Fibroblast of pulmonary artery (primary cell): ENCODE results near the gene LRRTM3.

Source experiments
- DNase-seq: peaks from one replicate; pipeline ENCODE4 v3.0.0-alpha.2; 2010; ENCODE audit warnings: low read depth
- H3K4me3 ChIP-seq: replicated peaks from 2 replicates; pipeline ENCODE4 v1.5.1; 2011; ENCODE audit warnings: low read depth, mild to moderate bottlenecking, control low read depth, low read length, moderate library complexity
- TF ChIP-seq, protein P1 (sequence below): IDR thresholded peaks from 2 replicates; pipeline ENCODE4 v1.5.1; 2011; ENCODE audit warnings: mild to moderate bottlenecking, control low read depth, low read length, inconsistent platforms; ENCODE audit errors: missing control alignments

The LRRTM3 gene

DNA sequence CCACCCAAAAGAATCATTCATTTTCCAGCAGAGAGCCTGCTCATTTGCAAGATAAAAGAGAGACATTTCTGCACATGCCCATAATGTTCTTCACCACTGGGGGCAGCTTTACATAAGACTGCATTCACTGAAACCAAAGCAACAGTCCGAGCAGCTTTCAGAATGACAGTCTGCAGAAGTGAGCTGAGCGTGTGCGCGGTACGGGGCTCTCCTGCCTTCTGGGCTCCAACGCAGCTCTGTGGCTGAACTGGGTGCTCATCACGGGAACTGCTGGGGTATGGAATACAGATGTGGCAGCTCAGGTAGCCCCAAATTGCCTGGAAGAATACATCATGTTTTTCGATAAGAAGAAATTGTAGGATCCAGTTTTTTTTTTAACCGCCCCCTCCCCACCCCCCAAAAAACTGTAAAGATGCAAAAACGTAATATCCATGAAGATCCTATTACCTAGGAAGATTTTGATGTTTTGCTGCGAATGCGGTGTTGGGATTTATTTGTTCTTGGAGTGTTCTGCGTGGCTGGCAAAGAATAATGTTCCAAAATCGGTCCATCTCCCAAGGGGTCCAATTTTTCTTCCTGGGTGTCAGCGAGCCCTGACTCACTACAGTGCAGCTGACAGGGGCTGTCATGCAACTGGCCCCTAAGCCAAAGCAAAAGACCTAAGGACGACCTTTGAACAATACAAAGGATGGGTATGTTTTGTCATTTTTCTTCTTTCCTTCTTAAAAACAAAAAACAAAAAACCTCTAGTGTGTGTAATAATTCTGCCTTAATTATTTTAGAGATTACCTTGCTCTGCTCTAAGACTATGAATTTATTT lies at the start of gene LRRTM3:
LRRTM3 (plus strand) TSS at position 141 of the 820 bp plus-strand sequence.
- no peak within 1 kb of the TSS for H3K4me3 ChIP-seq
- DNase-seq: peak; percentile 80
- TF ChIP-seq, protein P1, sequence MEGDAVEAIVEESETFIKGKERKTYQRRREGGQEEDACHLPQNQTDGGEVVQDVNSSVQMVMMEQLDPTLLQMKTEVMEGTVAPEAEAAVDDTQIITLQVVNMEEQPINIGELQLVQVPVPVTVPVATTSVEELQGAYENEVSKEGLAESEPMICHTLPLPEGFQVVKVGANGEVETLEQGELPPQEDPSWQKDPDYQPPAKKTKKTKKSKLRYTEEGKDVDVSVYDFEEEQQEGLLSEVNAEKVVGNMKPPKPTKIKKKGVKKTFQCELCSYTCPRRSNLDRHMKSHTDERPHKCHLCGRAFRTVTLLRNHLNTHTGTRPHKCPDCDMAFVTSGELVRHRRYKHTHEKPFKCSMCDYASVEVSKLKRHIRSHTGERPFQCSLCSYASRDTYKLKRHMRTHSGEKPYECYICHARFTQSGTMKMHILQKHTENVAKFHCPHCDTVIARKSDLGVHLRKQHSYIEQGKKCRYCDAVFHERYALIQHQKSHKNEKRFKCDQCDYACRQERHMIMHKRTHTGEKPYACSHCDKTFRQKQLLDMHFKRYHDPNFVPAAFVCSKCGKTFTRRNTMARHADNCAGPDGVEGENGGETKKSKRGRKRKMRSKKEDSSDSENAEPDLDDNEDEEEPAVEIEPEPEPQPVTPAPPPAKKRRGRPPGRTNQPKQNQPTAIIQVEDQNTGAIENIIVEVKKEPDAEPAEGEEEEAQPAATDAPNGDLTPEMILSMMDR: peak; percentile 82

DNA sequence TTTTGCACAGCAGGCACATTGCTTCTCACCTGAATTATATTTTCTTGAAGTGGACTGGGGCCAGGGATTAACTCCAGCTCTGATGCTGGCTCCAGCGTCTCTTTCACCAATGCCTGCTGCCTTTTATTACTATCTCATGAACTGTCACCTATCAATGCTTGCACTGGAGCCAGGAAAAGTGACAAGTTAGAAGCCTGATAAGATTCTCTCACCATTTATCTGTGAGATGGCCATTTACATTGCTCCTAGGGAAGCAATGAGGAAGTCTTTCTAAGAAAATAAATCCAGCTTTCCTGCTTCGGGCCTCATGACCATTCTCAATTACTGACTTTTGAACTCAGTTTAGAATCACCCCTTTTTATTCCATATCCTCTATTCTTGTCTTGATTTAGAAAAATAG lies 48.5 kb upstream of the LRRTM3 start:
- TF ChIP-seq, protein P1: no peak
- no peak for DNase-seq
- no peak overlapping the region for H3K4me3 ChIP-seq

- TF ChIP-seq, protein P1: no peak
- no peak for DNase-seq
- no peak overlapping the region for H3K4me3 ChIP-seq
These were observed 45.5 kb upstream of the LRRTM3 start for GRCh38 chr10:66880292-66880691.

- TF ChIP-seq, protein P1: no peak
- no peak for DNase-seq
These were observed 45.0 kb upstream of the LRRTM3 start for GRCh38 chr10:66880826-66881225.

DNA sequence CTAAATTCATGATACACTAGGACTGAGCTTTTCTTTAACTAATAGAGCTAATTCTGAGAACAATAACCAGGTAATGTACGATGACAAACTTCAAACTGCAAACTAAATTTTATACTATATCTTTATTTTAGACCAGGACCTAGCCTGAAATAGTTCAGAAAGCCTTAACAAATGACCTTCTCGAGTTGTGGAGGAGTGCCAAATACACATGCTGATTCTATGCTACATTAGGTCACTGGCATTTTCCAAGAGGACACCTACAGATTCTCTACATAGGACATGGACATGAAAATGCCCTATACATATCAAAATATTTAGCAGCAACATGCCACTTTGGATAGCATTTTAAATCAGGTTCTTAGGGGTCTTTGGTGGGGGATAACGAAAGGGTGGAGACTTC lies 44.0 kb upstream of the LRRTM3 start:
- no peak for DNase-seq
- H3K4me3 ChIP-seq: no peak overlapping the region
- TF ChIP-seq, protein P1: no peak

More at GRCh38 chr10:66880826-66881225, 45.0 kb upstream of the LRRTM3 start:
- no peak overlapping the region for H3K4me3 ChIP-seq

- DNase-seq: no peak
- TF ChIP-seq, protein P1: no peak
These were observed 43.6 kb upstream of the LRRTM3 start for GRCh38 chr10:66882271-66882670.

GRCh38 chr10:66886848-66887247 lies 39.0 kb upstream of the LRRTM3 start:
- TF ChIP-seq, protein P1: no peak
- no peak for DNase-seq
- no peak overlapping the region for H3K4me3 ChIP-seq

More at GRCh38 chr10:66882271-66882670, 43.6 kb upstream of the LRRTM3 start:
- no peak overlapping the region for H3K4me3 ChIP-seq
